WI38 (cell line): ENCODE data around the gene MAPK8IP3.

Source experiments
- H3K4me3 ChIP-seq: 2 replicates; pipeline ENCODE4 v1.5.1; 2011; ENCODE audit warnings: low read depth, mild to moderate bottlenecking, control low read depth, low read length
- CTCF ChIP-seq: IDR thresholded peaks from 2 replicates; pipeline ENCODE4 v1.5.1; 2012; ENCODE audit warnings: low read depth, mild to moderate bottlenecking, control low read depth, low read length

The MAPK8IP3 gene

GRCh38 chr16:1678500-1679098 is 27.4 kb upstream of the MAPK8IP3 start:
- H3K4me3 ChIP-seq = peak overlapping the region; percentile 81
- TF ChIP-seq CTCF = no peak

GRCh38 chr16:1680361-1680760 is 25.6 kb upstream of the MAPK8IP3 start:
- H3K4me3 ChIP-seq = no peak overlapping the region
- TF ChIP-seq CTCF = no peak

- H3K4me3 ChIP-seq = no peak overlapping the region
- TF ChIP-seq CTCF = no peak
These were observed 25.0 kb upstream of the MAPK8IP3 start for GRCh38 chr16:1681032-1681431.

- no peak for TF ChIP-seq CTCF
- no peak overlapping the region for H3K4me3 ChIP-seq
These were observed 18.3 kb upstream of the MAPK8IP3 start for GRCh38 chr16:1687427-1688316.

- H3K4me3 ChIP-seq = no peak overlapping the region
- TF ChIP-seq CTCF = no peak
These were observed 17.0 kb upstream of the MAPK8IP3 start for GRCh38 chr16:1688807-1689560.

GRCh38 chr16:1689853-1690252 is 16.1 kb upstream of the MAPK8IP3 start:
- no peak overlapping the region for H3K4me3 ChIP-seq

More at GRCh38 chr16:1689853-1690252, 16.1 kb upstream of the MAPK8IP3 start:
- TF ChIP-seq CTCF = no peak
